Keratinocyte (primary cell): ENCODE measurements around the gene EIF2S2. TPM values are rescaled to one million over a fixed set of nuclear protein-coding genes. Genes with fewer than 3 reads are reported as not detected.

Source experiments
- DNase-seq: peaks from one replicate; pipeline ENCODE4 v3.0.0-alpha.2; 2011; ENCODE audit warnings: low read depth, missing footprints, low spot score
- FAIRE-seq: peaks from 2 replicates; lab custom pipeline; 2011; peaks lifted over from hg19 to GRCh38; lab: Jason Lieb, UNC
- H2AFZ ChIP-seq: 2 replicates; pipeline ENCODE4 v1.6.0; 2012; ENCODE audit warnings: low read length, control low read depth, inconsistent platforms; ENCODE audit not compliant: control insufficient read depth
- H3K27ac ChIP-seq: 2 replicates; pipeline ENCODE4 v1.5.1; 2011; ENCODE audit warnings: low read length; ENCODE audit not compliant: control insufficient read depth, insufficient read depth
- H3K27me3 ChIP-seq: 3 replicates; pipeline ENCODE4 v1.6.0; 2011; ENCODE audit warnings: low read length; ENCODE audit not compliant: control insufficient read depth, insufficient read depth; ENCODE audit errors: extremely low read depth
- H3K36me3 ChIP-seq, 2 experiments: 2 replicates in 1 of 2; 3 replicates in 1 of 2; pipeline ENCODE4 v1.5.1; 2011; ENCODE audit warnings: low read length in 2 of 2, mild to moderate bottlenecking in 1 of 2; ENCODE audit not compliant: control insufficient read depth in 2 of 2, insufficient read depth in 2 of 2; ENCODE audit errors: extremely low read depth in 1 of 2
- H3K4me1 ChIP-seq: 3 replicates; pipeline ENCODE4 v1.5.1; 2011; ENCODE audit warnings: low read length; ENCODE audit not compliant: control insufficient read depth, insufficient read depth; ENCODE audit errors: extremely low read depth
- H3K4me2 ChIP-seq: 3 replicates; pipeline ENCODE4 v1.6.0; 2011; ENCODE audit warnings: low read depth, low read length; ENCODE audit not compliant: control insufficient read depth, insufficient read depth; ENCODE audit errors: extremely low read depth
- H3K4me3 ChIP-seq, 3 experiments: fragments of 200-600 bp in 1 of 3; sonication (generic) in 1 of 3; 2 replicates in 2 of 3; 3 replicates in 1 of 3; pipeline ENCODE4 v1.5.1; 2011 to 2016; ENCODE audit warnings: low read length in 3 of 3, mild to moderate bottlenecking in 3 of 3, control low read depth in 2 of 3, inconsistent platforms in 1 of 3, low read depth in 1 of 3, mixed read lengths in 1 of 3, mixed run types in 1 of 3, moderate library complexity in 1 of 3; ENCODE audit not compliant: control insufficient read depth in 2 of 3, insufficient read depth in 2 of 3; ENCODE audit errors: extremely low read depth in 1 of 3
- H3K79me2 ChIP-seq: 2 replicates; pipeline ENCODE4 v1.6.0; 2012; ENCODE audit warnings: low read length; ENCODE audit not compliant: control insufficient read depth, insufficient read depth
- H3K9ac ChIP-seq: 3 replicates; pipeline ENCODE4 v1.6.0; 2011; ENCODE audit warnings: low read length; ENCODE audit not compliant: control insufficient read depth, insufficient read depth; ENCODE audit errors: extremely low read depth
- H3K9me1 ChIP-seq: 3 replicates; pipeline ENCODE4 v1.6.0; 2011; ENCODE audit warnings: low read length; ENCODE audit not compliant: control insufficient read depth, insufficient read depth; ENCODE audit errors: extremely low read depth
- H3K9me3 ChIP-seq: 2 replicates; pipeline ENCODE4 v1.5.1; 2012; ENCODE audit warnings: low read depth, low read length; ENCODE audit not compliant: control insufficient read depth
- H4K20me1 ChIP-seq: 3 replicates; pipeline ENCODE4 v1.6.0; 2011; ENCODE audit warnings: low read length; ENCODE audit not compliant: control insufficient read depth, insufficient read depth; ENCODE audit errors: extremely low read depth
- CTCF ChIP-seq, 3 experiments: IDR thresholded peaks in 1 of 3; conservative IDR thresholded peaks in 1 of 3; optimal IDR thresholded peaks in 1 of 3; 2 replicates in 2 of 3; 3 replicates in 1 of 3; pipeline versions ENCODE3 to v1.5.1; 2011; ENCODE audit warnings: low read length in 3 of 3, mild to moderate bottlenecking in 3 of 3, moderate library complexity in 2 of 3, control low read depth in 1 of 3, inconsistent platforms in 1 of 3; ENCODE audit not compliant: insufficient read depth in 2 of 3; ENCODE audit errors: extremely low read depth in 1 of 3
- EZH2 ChIP-seq: IDR thresholded peaks from one replicate; pipeline ENCODE4 v1.6.1; 2012; ENCODE audit warnings: inconsistent platforms, mild to moderate bottlenecking, low read length, moderate library complexity
- dilution Hi-C: fragments of 300-500 bp; cut with MboI; formaldehyde crosslinking; loops from one replicate; pipeline ENCODE4 v1.7.0; 2020; ENCODE audit warnings: low sequenced_read_pairs; ENCODE audit not compliant: extremely low pct_ligation_motif_present
- polyA plus RNA-seq, 5 experiments: library from polyadenylated mRNA; depleted of rRNA in 3 of 5; stranded (reverse) in 3 of 5; stranded (forward) in 1 of 5; unstranded in 1 of 5; fragments of >200 nt; gene quantifications; 1 replicate in 1 of 5; 2 replicates in 3 of 5; 3 replicates in 1 of 5; pipeline versions ENCODE4 v1.2.1 to v1.2.3, GENCODE V29; 2011 to 2012; ENCODE audit warnings: missing spikeins in 2 of 5, low read depth in 1 of 5, low replicate concordance in 1 of 5

Gene EIF2S2
- polyA plus RNA-seq, 1 donor (not counting 4 experiments of a cell fraction or from before 2014, with no cell fraction given), result 131 TPM

- Histone ChIP-seq H3K9ac (no peak overlapping the region), H3K27ac (no peak overlapping the region), H2AFZ (no peak overlapping the region), H3K79me2 (peaks cover 90% of the 10 kb centered on the region), H3K9me1 (peaks cover 4% of the 10 kb centered on the region), H3K4me3 (no peak overlapping the region), H3K9me3 (no peaks in the 10 kb centered on the region), H3K36me3 (peaks cover 0 to 4% of the 10 kb centered on the region in 2 experiments), H3K4me2 (no peak overlapping the region), H4K20me1 (peaks cover 9% of the 10 kb centered on the region), H3K4me1 (no peaks in the 10 kb centered on the region), H3K27me3 (no peaks in the 10 kb centered on the region)
- TF ChIP-seq CTCF (optimal IDR thresholded peaks at IDR 0.05 in 1 of 3, IDR thresholded peaks at IDR 0.05 in 1 of 3, conservative IDR thresholded peaks at IDR 0.05 in 1 of 3; ENCODE audit: extremely low read depth in 1 of 3, insufficient read depth in 2 of 3, low read length in 3 of 3) (no peak), EZH2 (no peak)
- no peak for DNase-seq
- dilution Hi-C loops, result no loop called here
- no peak for FAIRE-seq
Measured at GRCh38 chr20:34047010-34047687, 64.9 kb downstream of the EIF2S2 start.

GRCh38 chr20:34045930-34046725 lies 65.9 kb downstream of the EIF2S2 start:
- Histone ChIP-seq H4K20me1 (peaks cover 9% of the 10 kb centered on the region), H3K9me3 (no peaks in the 10 kb centered on the region), H3K9me1 (peaks cover 4% of the 10 kb centered on the region), H3K79me2 (peaks cover 92% of the 10 kb centered on the region), H3K4me3 (no peak overlapping the region), H3K27me3 (no peaks in the 10 kb centered on the region), H3K36me3 (peaks cover 0 to 4% of the 10 kb centered on the region in 2 experiments), H3K4me1 (no peaks in the 10 kb centered on the region), H3K27ac (no peak overlapping the region), H3K4me2 (no peak overlapping the region), H2AFZ (no peak overlapping the region), H3K9ac (no peak overlapping the region)
- dilution Hi-C loops, result no loop called here
- FAIRE-seq (no peak), DNase-seq (no peak)
- TF ChIP-seq EZH2 (no peak), CTCF (optimal IDR thresholded peaks at IDR 0.05 in 1 of 3, IDR thresholded peaks at IDR 0.05 in 1 of 3, conservative IDR thresholded peaks at IDR 0.05 in 1 of 3; ENCODE audit: extremely low read depth in 1 of 3, insufficient read depth in 2 of 3, low read length in 3 of 3) (no peak)
